RWPE2 (cell line): ENCODE data around the gene ESPN.

Experiments
- ATAC-seq: fragments of 200-7000 bp; cut with Tn5 transposase; 3 replicates; pipeline ENCODE4 v1.9.1; 2021; ENCODE audit warnings: low read depth
- DNase-seq: peaks from one replicate; pipeline ENCODE4 v3.0.0-alpha.2; 2020; ENCODE audit warnings: low spot score
- H3K27ac ChIP-seq: fragments of 450-650 bp; 2 replicates; pipeline ENCODE4 v1.5.1; 2017; ENCODE audit warnings: mild to moderate bottlenecking; ENCODE audit not compliant: poor library complexity, severe bottlenecking
- H3K27me3 ChIP-seq: fragments of 250-450 bp; sonication (Bioruptor Pico); 2 replicates; pipeline ENCODE4 v1.5.1; 2021; ENCODE audit warnings: mild to moderate bottlenecking, moderate library complexity; ENCODE audit not compliant: insufficient read depth, poor library complexity, severe bottlenecking
- H3K36me3 ChIP-seq: fragments of 250-450 bp; sonication (Bioruptor Pico); 2 replicates; pipeline ENCODE4 v1.5.1; 2020; ENCODE audit warnings: low read depth, mild to moderate bottlenecking, moderate library complexity
- H3K4me1 ChIP-seq: fragments of 250-450 bp; sonication (Bioruptor Pico); 2 replicates; pipeline ENCODE4 v1.5.1; 2021; ENCODE audit warnings: mild to moderate bottlenecking, moderate library complexity; ENCODE audit not compliant: insufficient read depth, poor library complexity, severe bottlenecking
- H3K4me3 ChIP-seq: fragments of 250-450 bp; sonication (Bioruptor Pico); 2 replicates; pipeline ENCODE4 v1.5.1; 2021; ENCODE audit warnings: mild to moderate bottlenecking, moderate library complexity; ENCODE audit not compliant: severe bottlenecking
- H3K9me3 ChIP-seq: fragments of 250-450 bp; sonication (Bioruptor Pico); 2 replicates; pipeline ENCODE4 v1.5.1; 2021; ENCODE audit warnings: mild to moderate bottlenecking, moderate library complexity; ENCODE audit not compliant: severe bottlenecking
- CTCF ChIP-seq: fragments of 450-650 bp; IDR thresholded peaks from one replicate; pipeline ENCODE4 v1.5.1; 2017; ENCODE audit warnings: mild to moderate bottlenecking, moderate library complexity; ENCODE audit not compliant: poor library complexity, severe bottlenecking

ESPN gene

GRCh38 chr1:6421266-6421665 lies 3.3 kb upstream of the ESPN start:
- ATAC-seq (no peak), DNase-seq (no peak)
- Histone ChIP-seq H3K4me1 (peaks cover 17% of the 10 kb centered on the region), H3K36me3 (no peaks in the 10 kb centered on the region), H3K4me3 (no peak overlapping the region), H3K27me3 (peaks cover 6% of the 10 kb centered on the region), H3K27ac (no peak overlapping the region), H3K9me3 (no peaks in the 10 kb centered on the region)
- TF ChIP-seq CTCF: no peak

GRCh38 chr1:6423321-6423999 lies 1.1 kb upstream of the ESPN start:
- Histone ChIP-seq H3K27ac (peak overlapping the region; percentile 47), H3K36me3 (no peaks in the 10 kb centered on the region), H3K4me1 (peaks cover 14% of the 10 kb centered on the region), H3K4me3 (no peak overlapping the region), H3K9me3 (no peaks in the 10 kb centered on the region), H3K27me3 (peaks cover 6% of the 10 kb centered on the region)
- ATAC-seq: peak; percentile 64
- DNase-seq: peak; percentile 88
- TF ChIP-seq CTCF: peak; percentile 91

GRCh38 chr1:6424000-6424565 lies 493 bp upstream of the ESPN start:
- Histone ChIP-seq H3K27ac (peak overlapping the region; percentile 47), H3K9me3 (no peaks in the 10 kb centered on the region), H3K4me1 (peaks cover 14% of the 10 kb centered on the region), H3K27me3 (peaks cover 6% of the 10 kb centered on the region), H3K36me3 (no peaks in the 10 kb centered on the region), H3K4me3 (no peak overlapping the region)
- TF ChIP-seq CTCF: no peak
- ATAC-seq (no peak), DNase-seq (peak; percentile 57)

- Histone ChIP-seq H3K36me3 (no peaks in the 10 kb centered on the region), H3K27me3 (peaks cover 6% of the 10 kb centered on the region), H3K9me3 (no peaks in the 10 kb centered on the region), H3K4me3 (no peak overlapping the region), H3K27ac (no peak overlapping the region), H3K4me1 (peaks cover 14% of the 10 kb centered on the region)
- ATAC-seq: no peak
- peak; percentile 65 for DNase-seq
- no peak for TF ChIP-seq CTCF
These were observed 1.1 kb downstream of the ESPN start for GRCh38 chr1:6425658-6426057.
